ENCODE measurements around the gene RPS15.

DNA sequence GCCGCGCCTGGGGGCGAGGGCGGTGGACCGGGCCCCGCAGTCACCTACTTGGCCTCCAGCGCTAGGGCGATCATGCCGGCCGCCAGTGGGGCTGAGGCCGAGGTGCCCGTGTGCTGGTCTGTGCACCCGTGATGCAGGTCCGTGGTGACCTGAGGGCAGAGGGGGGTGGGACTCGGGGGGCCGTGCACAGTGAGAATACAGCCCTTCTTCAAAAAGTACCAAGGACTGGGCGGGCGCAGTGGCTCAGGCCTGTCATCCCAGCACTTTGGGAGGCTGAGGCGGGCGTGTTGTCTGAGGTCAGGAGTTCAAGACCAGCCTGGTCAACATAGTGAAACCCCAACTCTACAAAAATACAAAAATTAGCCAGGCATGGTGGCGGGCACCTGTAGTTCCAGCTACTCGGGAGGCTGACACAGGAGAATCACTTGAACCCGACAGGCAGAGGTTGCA, 45.8 kb downstream of the RPS15 start:
- TF ChIP-seq POLR2A (IDR thresholded peaks at IDR 0.05; ENCODE audit: low read depth, low read length): no peak
- TF ChIP-seq MYC (IDR thresholded peaks at IDR 0.05; ENCODE audit: low read depth, low read length): no peak
- no peak for TF ChIP-seq EZH2 (IDR thresholded peaks at IDR 0.05; ENCODE audit: borderline replicate concordance, low read depth, low read length, severe bottlenecking)
